Activated CD4-positive, alpha-beta T cell treated with anti-CD3 and anti-CD28 coated beads for 36 hours (primary cell): Measurements from ENCODE around the gene DEXI. TPM values are rescaled to one million over a fixed set of nuclear protein-coding genes. Genes with fewer than 3 reads are reported as not detected.
A peak's percentile ranks its signal among the peaks of the same experiment; 100 is the strongest.

ENCODE experiments used
- ATAC-seq: fragments of 200-7000 bp; cut with Tn5 transposase; one replicate; pipeline ENCODE4 v1.10.0; 2021; ENCODE audit warnings: mild to moderate bottlenecking, moderate library complexity
- CTCF ChIA-PET: fragments of 350-600 bp; sonication (Branson Sonifier 250); formaldehyde crosslinking; loops from one replicate; lab custom pipeline; 2021; ENCODE audit warnings: antibody characterized with exemption; lab: Charles Lee
- POLR2A ChIA-PET: fragments of 350-600 bp; sonication (Branson Sonifier 250); formaldehyde crosslinking; loops from one replicate; lab custom pipeline; 2021; ENCODE audit warnings: antibody characterized with exemption, inconsistent platforms; lab: Charles Lee
- DNase-seq: peaks from one replicate; pipeline ENCODE4 v3.0.0-alpha.2; 2020
- H3K27ac Mint-ChIP-seq: one replicate; pipeline ENCODE4 v1.8.0; 2021; ENCODE audit warnings: mixed read lengths
- H3K27me3 Mint-ChIP-seq: one replicate; pipeline ENCODE4 v1.8.0; 2021; ENCODE audit warnings: mixed read lengths
- H3K36me3 Mint-ChIP-seq: one replicate; pipeline ENCODE4 v1.8.0; 2021; ENCODE audit warnings: low read depth, mixed read lengths
- H3K4me1 Mint-ChIP-seq: one replicate; pipeline ENCODE4 v1.8.0; 2021; ENCODE audit warnings: mixed read lengths
- H3K4me3 Mint-ChIP-seq: one replicate; pipeline ENCODE4 v1.8.0; 2021; ENCODE audit warnings: mild to moderate bottlenecking, moderate library complexity, mixed read lengths
- H3K9me3 Mint-ChIP-seq: one replicate; pipeline ENCODE4 v1.8.0; 2021; ENCODE audit warnings: low read depth, mixed read lengths
- intact Hi-C, 2 experiments: fragments of 100-400 bp; cut with DNase I in 1 of 2; cut with micrococcal nuclease in 1 of 2; formaldehyde crosslinking; loops; one replicate each; pipeline versions ENCODE4 v1.14.2 to v1.15.1; 2022 to 2024; cut with DNase I, micrococcal nuclease
- total RNA-seq, 2 experiments: library from RNA; stranded (reverse); gene quantifications; one replicate each; pipeline ENCODE4 v1.2.3, GENCODE V29; 2021

DEXI gene
- total RNA-seq, 2 experiments from 2014 or later: 33.8 to 34.9 TPM

DNA sequence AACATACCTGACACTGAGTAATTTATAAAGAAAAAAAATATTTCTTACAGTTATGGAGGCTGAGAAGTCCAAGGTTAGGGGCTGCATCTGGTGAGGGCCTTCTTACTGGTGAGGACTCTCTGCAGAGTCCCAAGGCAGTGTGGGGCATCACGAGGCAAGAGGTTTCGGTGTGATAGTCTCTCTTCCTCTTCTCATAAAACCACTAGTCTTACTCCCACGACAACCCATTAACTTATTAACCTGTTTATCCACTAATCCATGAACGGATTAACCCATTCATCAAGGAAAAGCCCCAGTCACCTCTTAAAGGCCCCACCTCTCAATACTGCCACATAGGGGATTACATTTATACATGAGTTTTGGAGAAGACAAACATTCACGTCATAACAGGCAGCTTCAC lies 45.1 kb downstream of the DEXI start:
- Mint-ChIP-seq H3K4me1 (no peaks in the 10 kb centered on the region), H3K9me3 (no peaks in the 10 kb centered on the region), H3K4me3 (no peak overlapping the region), H3K36me3 (no peaks in the 10 kb centered on the region), H3K27me3 (peaks cover 4% of the 10 kb centered on the region), H3K27ac (no peak overlapping the region)
- no peak for DNase-seq
- CTCF ChIA-PET: interaction anchor here (0.6 to 1.3 kb wide), 2 partner anchors 19 to 1293 kb away, joined by 3 to 4 read pairs; no protein-coding TSS in a partner anchor
- intact Hi-C loops: no loop called here
- POLR2A ChIA-PET: no interaction called here
- no peak for ATAC-seq

GRCh38 chr16:10896723-10897122 lies 45.5 kb downstream of the DEXI start:
- no peaks in the 10 kb centered on the region for H3K36me3 Mint-ChIP-seq
- ATAC-seq: no peak
- H3K27ac Mint-ChIP-seq: no peak overlapping the region
- peaks cover 4% of the 10 kb centered on the region for H3K27me3 Mint-ChIP-seq
- POLR2A ChIA-PET: no interaction called here
- no peak overlapping the region for H3K4me3 Mint-ChIP-seq
- DNase-seq: no peak
- no peaks in the 10 kb centered on the region for H3K9me3 Mint-ChIP-seq
- intact Hi-C loops: no loop called here
- H3K4me1 Mint-ChIP-seq: no peaks in the 10 kb centered on the region
- CTCF ChIA-PET: interaction anchor here (1.3 kb wide), 1 partner anchor 19 kb away, joined by 3 read pairs; no protein-coding TSS in a partner anchor

GRCh38 chr16:10896165-10896564 lies 46.1 kb downstream of the DEXI start:
- intact Hi-C loops: no loop called here

GRCh38 chr16:10895053-10895946 lies 47.0 kb downstream of the DEXI start:
- no peak overlapping the region for H3K27ac Mint-ChIP-seq
- H3K27me3 Mint-ChIP-seq: peaks cover 7% of the 10 kb centered on the region
- H3K9me3 Mint-ChIP-seq: no peaks in the 10 kb centered on the region
- DNase-seq (peak; percentile 71), ATAC-seq (no peak)
- ChIA-PET CTCF (no interaction called here), POLR2A (no interaction called here)
- no peaks in the 10 kb centered on the region for H3K36me3 Mint-ChIP-seq
- H3K4me1 Mint-ChIP-seq: no peaks in the 10 kb centered on the region
- H3K4me3 Mint-ChIP-seq: no peak overlapping the region
- intact Hi-C loops: no loop called here

More at GRCh38 chr16:10896165-10896564, 46.1 kb downstream of the DEXI start:
- H3K27ac Mint-ChIP-seq: no peak overlapping the region
- ATAC-seq (no peak), DNase-seq (no peak)
- H3K4me3 Mint-ChIP-seq: no peak overlapping the region
- ChIA-PET POLR2A (no interaction called here), CTCF (no interaction called here)
- peaks cover 4% of the 10 kb centered on the region for H3K27me3 Mint-ChIP-seq
- no peaks in the 10 kb centered on the region for H3K9me3 Mint-ChIP-seq
- no peaks in the 10 kb centered on the region for H3K4me1 Mint-ChIP-seq
- no peaks in the 10 kb centered on the region for H3K36me3 Mint-ChIP-seq

- CTCF ChIA-PET: no interaction called here
- intact Hi-C loops: no loop called here
- no peaks in the 10 kb centered on the region for H3K9me3 Mint-ChIP-seq
- no peak overlapping the region for H3K4me3 Mint-ChIP-seq
- H3K36me3 Mint-ChIP-seq: no peaks in the 10 kb centered on the region
- no peak overlapping the region for H3K27ac Mint-ChIP-seq
- H3K4me1 Mint-ChIP-seq: no peaks in the 10 kb centered on the region
- DNase-seq (no peak), ATAC-seq (no peak)
- peaks cover 15% of the 10 kb centered on the region for H3K27me3 Mint-ChIP-seq
- POLR2A ChIA-PET: no interaction called here
These were observed 49.4 kb downstream of the DEXI start for GRCh38 chr16:10892782-10893318.

DNA sequence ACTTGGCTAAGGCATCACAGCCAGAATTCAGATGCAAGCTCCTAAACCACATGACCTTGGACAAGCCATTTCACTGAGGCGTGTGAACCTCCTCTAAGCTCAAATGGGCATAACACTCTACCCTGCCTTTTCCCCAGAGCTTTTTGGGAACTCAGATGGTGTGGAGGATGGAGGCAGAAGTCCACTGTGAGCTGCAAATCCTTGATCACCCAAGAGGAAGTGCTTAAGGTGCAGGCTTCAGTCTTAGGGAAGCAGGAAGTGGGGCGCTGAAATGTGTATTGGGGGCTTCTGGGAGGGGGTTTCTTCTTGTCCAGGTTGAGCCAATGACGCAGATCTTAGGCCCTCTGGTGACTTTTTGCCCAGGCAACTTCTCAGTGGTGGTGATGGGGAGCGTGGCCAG lies 52.4 kb downstream of the DEXI start:
- intact Hi-C loops: no loop called here
- Mint-ChIP-seq H3K27me3 (peaks cover 22% of the 10 kb centered on the region), H3K9me3 (no peaks in the 10 kb centered on the region), H3K36me3 (no peaks in the 10 kb centered on the region), H3K27ac (no peak overlapping the region), H3K4me3 (no peak overlapping the region), H3K4me1 (peaks cover 4% of the 10 kb centered on the region)
- ChIA-PET POLR2A (no interaction called here), CTCF (no interaction called here)
- no peak for ATAC-seq
- no peak for DNase-seq

DNA sequence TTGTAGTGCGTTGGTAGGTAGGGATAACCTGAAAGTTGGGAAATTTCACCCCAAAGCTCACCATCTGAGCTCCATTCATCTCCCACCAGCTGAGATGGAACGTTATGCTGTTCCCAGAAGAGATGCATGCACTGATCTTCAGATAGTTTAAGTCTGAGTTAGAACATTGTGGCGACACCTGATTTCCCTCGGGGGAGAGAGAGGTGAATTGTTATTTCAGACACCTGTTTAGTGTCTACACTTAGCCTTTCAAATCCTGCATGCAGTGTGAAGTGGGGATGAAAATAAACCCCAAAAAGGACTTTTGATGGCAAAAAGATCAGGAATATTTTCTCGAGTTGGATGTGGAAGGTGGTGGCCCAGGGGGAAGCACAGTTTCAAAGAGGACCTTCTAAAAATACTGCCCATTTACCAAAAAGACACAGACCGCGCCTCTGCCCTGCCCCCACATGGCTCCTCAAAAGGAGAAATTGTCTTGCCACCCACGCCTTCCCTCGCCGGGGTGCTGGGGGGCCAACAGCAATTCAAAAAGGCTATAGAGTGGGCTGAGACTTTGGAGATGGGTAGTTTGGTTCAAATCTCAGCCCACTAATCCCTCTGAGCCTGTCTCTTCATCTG lies 53.8 kb downstream of the DEXI start:
- ChIA-PET POLR2A (interaction anchor here (0.7 kb wide), 1 partner anchor 12 kb away, joined by 5 read pairs; no protein-coding TSS in a partner anchor), CTCF (interaction anchor here (2.0 kb wide), 1 partner anchor 10 kb away, joined by 11 read pairs; no protein-coding TSS in a partner anchor)
- Mint-ChIP-seq H3K9me3 (no peaks in the 10 kb centered on the region), H3K36me3 (no peaks in the 10 kb centered on the region), H3K27me3 (peaks cover 30% of the 10 kb centered on the region), H3K4me3 (no peak overlapping the region), H3K4me1 (peaks cover 4% of the 10 kb centered on the region), H3K27ac (no peak overlapping the region)
- DNase-seq (no peak), ATAC-seq (no peak)
- intact Hi-C loops: no loop called here

- Mint-ChIP-seq H3K4me1 (peaks cover 20% of the 10 kb centered on the region), H3K36me3 (no peaks in the 10 kb centered on the region), H3K27me3 (peaks cover 40% of the 10 kb centered on the region), H3K9me3 (no peaks in the 10 kb centered on the region), H3K4me3 (no peak overlapping the region), H3K27ac (no peak overlapping the region)
- intact Hi-C loops: no loop called here
- POLR2A ChIA-PET: no interaction called here
- CTCF ChIA-PET: no interaction called here
- DNase-seq (no peak), ATAC-seq (no peak)
These were observed 57.0 kb downstream of the DEXI start for GRCh38 chr16:10885246-10885645.

- Mint-ChIP-seq H3K27me3 (peaks cover 47% of the 10 kb centered on the region), H3K27ac (no peak overlapping the region), H3K4me1 (peaks cover 34% of the 10 kb centered on the region), H3K36me3 (no peaks in the 10 kb centered on the region), H3K9me3 (no peaks in the 10 kb centered on the region), H3K4me3 (no peak overlapping the region)
- CTCF ChIA-PET: no interaction called here
- intact Hi-C loops: no loop called here
- ATAC-seq (no peak), DNase-seq (no peak)
- POLR2A ChIA-PET: no interaction called here
These were observed 59.3 kb downstream of the DEXI start for GRCh38 chr16:10883004-10883403.

DNA sequence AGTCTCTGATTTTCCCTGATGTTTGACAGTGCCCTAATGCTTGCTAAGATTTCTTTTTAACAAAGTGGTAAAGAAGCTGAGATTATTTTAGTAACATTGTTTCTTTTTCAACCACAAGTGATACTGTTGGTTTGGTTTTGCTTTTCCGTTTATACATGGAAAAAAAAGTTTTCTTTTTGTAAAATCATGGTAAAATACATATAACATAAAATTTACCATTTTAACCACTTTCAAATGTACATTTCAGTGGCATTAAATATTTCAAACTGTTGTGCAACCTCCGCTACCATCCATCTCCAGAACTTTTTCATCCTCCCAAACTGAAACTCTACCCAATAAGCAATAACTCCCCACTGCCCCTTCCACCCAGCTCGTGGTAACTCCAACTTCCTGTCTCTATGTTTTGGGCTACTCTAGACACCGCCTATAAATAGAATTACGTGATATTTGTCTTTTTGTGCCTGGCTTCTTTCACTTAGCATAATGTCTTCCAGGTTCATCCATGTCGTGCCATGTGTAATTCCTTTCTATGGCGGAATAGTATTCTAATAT lies 60.7 kb downstream of the DEXI start:
- Mint-ChIP-seq H3K27ac (no peak overlapping the region), H3K4me1 (peaks cover 44% of the 10 kb centered on the region), H3K4me3 (no peak overlapping the region), H3K9me3 (no peaks in the 10 kb centered on the region), H3K27me3 (peaks cover 52% of the 10 kb centered on the region), H3K36me3 (no peaks in the 10 kb centered on the region)
- POLR2A ChIA-PET: interaction anchor here (0.5 kb wide), 1 partner anchor 231 kb away, joined by 3 read pairs; no protein-coding TSS in a partner anchor
- intact Hi-C loops: loop anchor here in 1 of 2 experiments (1.0 kb wide), 1 partner anchor 10 kb away; no protein-coding TSS in a partner anchor
- CTCF ChIA-PET: interaction anchor here (1.3 kb wide), 1 partner anchor 29 kb away, joined by 3 read pairs; no protein-coding TSS in a partner anchor
- DNase-seq (no peak), ATAC-seq (no peak)
